PC-9 (cell line): ENCODE measurements around the gene SGMS1. TPM values are rescaled to one million over a fixed set of nuclear protein-coding genes. Genes with fewer than 3 reads are reported as not detected.

Experiments
- BruUV-seq: library from RNA; stranded (reverse); fragments of 400-500 nt; replicated peaks from 2 replicates; lab custom pipeline; 2021; lab: Mats Ljungman, UMichigan
- CTCF ChIA-PET: fragments of 300-600 bp; sonication (Branson Sonifier 250); formaldehyde crosslinking; loops from one replicate; lab custom pipeline; 2022; ENCODE audit warnings: antibody characterized with exemption; lab: Charles Lee
- POLR2A ChIA-PET: fragments of 300-600 bp; sonication (Branson Sonifier 250); formaldehyde crosslinking; loops from one replicate; lab custom pipeline; 2022; ENCODE audit warnings: antibody characterized with exemption; ENCODE audit not compliant: unreplicated experiment; lab: Charles Lee
- DNase-seq, 2 experiments: peaks; one replicate each; pipeline versions ENCODE4 v3.0.0 to v3.0.0-alpha.2; 2015 to 2022; ENCODE audit warnings: mixed read lengths in 1 of 2
- H2AFZ ChIP-seq: fragments of 200-600 bp; sonication (generic); 2 replicates; pipeline ENCODE4 v1.8.1; 2017; ENCODE audit warnings: antibody characterized with exemption
- H3F3A ChIP-seq: fragments of 200-600 bp; sonication (generic); 2 replicates; pipeline ENCODE4 v1.8.1; 2017; ENCODE audit warnings: antibody characterized with exemption, mild to moderate bottlenecking, low read depth; ENCODE audit not compliant: insufficient read depth
- H3K27ac ChIP-seq: fragments of 200-600 bp; sonication (generic); 2 replicates; pipeline ENCODE4 v1.6.1; 2016; ENCODE audit warnings: mixed run types
- H3K27me3 ChIP-seq: fragments of 200-600 bp; sonication (generic); 2 replicates; pipeline ENCODE4 v1.6.1; 2016; ENCODE audit warnings: low read depth, mixed run types; ENCODE audit not compliant: insufficient read depth
- H3K36me3 ChIP-seq: fragments of 200-600 bp; sonication (generic); 2 replicates; pipeline ENCODE4 v1.6.1; 2016; ENCODE audit warnings: low read depth, mixed run types
- H3K4me1 ChIP-seq: fragments of 200-600 bp; sonication (generic); replicated peaks from 2 replicates; pipeline ENCODE4 v1.6.1; 2016; ENCODE audit warnings: mixed run types; ENCODE audit not compliant: insufficient read depth
- H3K4me2 ChIP-seq: fragments of 200-600 bp; sonication (generic); 2 replicates; pipeline ENCODE4 v1.6.1; 2017; ENCODE audit warnings: mixed run types
- H3K4me3 ChIP-seq: fragments of 200-600 bp; sonication (generic); 2 replicates; pipeline ENCODE4 v1.6.1; 2016; ENCODE audit warnings: mixed run types
- H3K79me2 ChIP-seq: fragments of 200-600 bp; sonication (generic); 2 replicates; pipeline ENCODE4 v1.6.1; 2017; ENCODE audit warnings: low read depth, mixed run types
- H3K9me2 ChIP-seq: fragments of 200-600 bp; sonication (generic); 2 replicates; pipeline ENCODE4 v1.8.1; 2017; ENCODE audit warnings: mild to moderate bottlenecking; ENCODE audit not compliant: insufficient read depth
- H3K9me3 ChIP-seq: fragments of 200-600 bp; sonication (generic); 2 replicates; pipeline ENCODE4 v1.8.1; 2016; ENCODE audit warnings: low read depth; ENCODE audit not compliant: insufficient read depth
- H4K20me1 ChIP-seq: fragments of 200-600 bp; sonication (generic); 2 replicates; pipeline ENCODE4 v1.8.1; 2017; ENCODE audit not compliant: insufficient read depth
- EZH2 ChIP-seq: fragments of 200-600 bp; sonication (generic); IDR thresholded peaks from 2 replicates; pipeline ENCODE4 v1.8.0; 2017; ENCODE audit warnings: antibody characterized with exemption, low read depth
- intact Hi-C: fragments of 100-400 bp; cut with micrococcal nuclease; formaldehyde crosslinking; loops from one replicate; pipeline ENCODE4 v1.10.0; 2022; ENCODE audit not compliant: unreplicated experiment
- total RNA-seq: library from RNA; stranded (reverse); gene quantifications from 2 replicates; pipeline ENCODE4 v1.2.3, GENCODE V29; 2021
- TF ChIP-seq, protein P1 (sequence below): fragments of 200-600 bp; sonication (generic); conservative IDR thresholded peaks from 2 replicates; pipeline ENCODE4 v1.6.1; 2017; ENCODE audit warnings: mixed run types, antibody characterized with exemption, mild to moderate bottlenecking, moderate library complexity

Gene SGMS1
- total RNA-seq, 1 experiment from 2014 or later, result 35.0 TPM

DNA sequence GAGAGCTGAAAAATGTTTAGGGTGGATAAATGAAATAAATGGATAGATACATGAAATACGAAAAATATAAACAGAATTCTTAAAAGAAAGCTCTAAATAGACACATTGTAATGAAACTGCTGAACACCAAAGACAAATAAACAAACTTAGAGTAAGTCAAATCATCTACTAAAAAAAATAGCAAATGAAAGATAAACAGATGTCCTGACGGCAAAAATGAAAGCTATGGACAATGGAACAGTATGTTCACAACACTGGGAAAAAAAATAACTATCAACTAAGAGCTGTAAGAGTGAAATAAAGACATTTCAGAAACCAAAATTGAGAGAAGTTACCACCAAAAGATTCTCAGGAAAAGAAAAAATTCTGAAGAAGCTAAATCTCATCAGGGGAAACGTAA lies 106.1 kb downstream of the SGMS1 start:
- DNase-seq, result no peak
- ChIA-PET POLR2A (no interaction called here), CTCF (no interaction called here)
- H3K4me2 ChIP-seq, result no peak overlapping the region
- no peaks in the 10 kb centered on the region for H3K36me3 ChIP-seq
- H3K27me3 ChIP-seq, result no peaks in the 10 kb centered on the region
- peaks cover 8% of the 10 kb centered on the region for H3F3A ChIP-seq
- no peaks in the 10 kb centered on the region for H4K20me1 ChIP-seq
- no peaks in the 10 kb centered on the region for H3K9me2 ChIP-seq
- H3K79me2 ChIP-seq, result peaks cover 13% of the 10 kb centered on the region
- intact Hi-C loops, result no loop called here
- H2AFZ ChIP-seq, result no peak overlapping the region
- H3K4me1 ChIP-seq, result peaks cover 18% of the 10 kb centered on the region
- H3K9me3 ChIP-seq, result no peaks in the 10 kb centered on the region
- TF ChIP-seq, protein P1, sequence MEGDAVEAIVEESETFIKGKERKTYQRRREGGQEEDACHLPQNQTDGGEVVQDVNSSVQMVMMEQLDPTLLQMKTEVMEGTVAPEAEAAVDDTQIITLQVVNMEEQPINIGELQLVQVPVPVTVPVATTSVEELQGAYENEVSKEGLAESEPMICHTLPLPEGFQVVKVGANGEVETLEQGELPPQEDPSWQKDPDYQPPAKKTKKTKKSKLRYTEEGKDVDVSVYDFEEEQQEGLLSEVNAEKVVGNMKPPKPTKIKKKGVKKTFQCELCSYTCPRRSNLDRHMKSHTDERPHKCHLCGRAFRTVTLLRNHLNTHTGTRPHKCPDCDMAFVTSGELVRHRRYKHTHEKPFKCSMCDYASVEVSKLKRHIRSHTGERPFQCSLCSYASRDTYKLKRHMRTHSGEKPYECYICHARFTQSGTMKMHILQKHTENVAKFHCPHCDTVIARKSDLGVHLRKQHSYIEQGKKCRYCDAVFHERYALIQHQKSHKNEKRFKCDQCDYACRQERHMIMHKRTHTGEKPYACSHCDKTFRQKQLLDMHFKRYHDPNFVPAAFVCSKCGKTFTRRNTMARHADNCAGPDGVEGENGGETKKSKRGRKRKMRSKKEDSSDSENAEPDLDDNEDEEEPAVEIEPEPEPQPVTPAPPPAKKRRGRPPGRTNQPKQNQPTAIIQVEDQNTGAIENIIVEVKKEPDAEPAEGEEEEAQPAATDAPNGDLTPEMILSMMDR, result no peak
- no peak for TF ChIP-seq EZH2
- no TSS peak for BruUV-seq
- H3K27ac ChIP-seq, result no peak overlapping the region
- no peak overlapping the region for H3K4me3 ChIP-seq

DNA sequence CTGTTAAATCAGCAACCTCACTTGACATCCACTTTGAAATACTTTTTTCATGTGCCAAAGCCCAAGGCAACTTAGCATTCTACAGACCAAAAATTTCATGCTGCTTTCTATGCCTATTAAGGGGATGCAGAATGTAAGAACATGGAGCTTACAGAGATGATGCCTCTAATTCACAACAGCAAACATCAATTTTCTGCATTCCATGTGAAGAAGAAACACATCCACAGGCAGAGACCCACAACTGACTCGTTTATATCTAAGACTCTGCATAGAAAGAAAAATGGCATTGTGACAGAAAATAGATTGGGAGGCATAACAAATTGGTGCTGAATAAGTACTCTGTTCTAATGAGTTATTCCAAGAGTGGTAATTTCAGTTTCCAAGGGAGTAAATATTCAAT lies 107.6 kb downstream of the SGMS1 start:
- Histone ChIP-seq H3K79me2 (peaks cover 15% of the 10 kb centered on the region), H3K4me2 (no peak overlapping the region), H3K27ac (no peak overlapping the region), H4K20me1 (no peaks in the 10 kb centered on the region), H3F3A (peaks cover 22% of the 10 kb centered on the region), H3K27me3 (no peaks in the 10 kb centered on the region), H3K36me3 (no peaks in the 10 kb centered on the region), H2AFZ (no peak overlapping the region), H3K9me2 (no peaks in the 10 kb centered on the region), H3K9me3 (no peaks in the 10 kb centered on the region), H3K4me1 (peaks cover 32% of the 10 kb centered on the region), H3K4me3 (no peak overlapping the region)
- ChIA-PET POLR2A (no interaction called here), CTCF (no interaction called here)
- no peak for TF ChIP-seq EZH2
- TF ChIP-seq, protein P1, result no peak
- intact Hi-C loops, result no loop called here
- BruUV-seq, result no TSS peak
- DNase-seq, result no peak

DNA sequence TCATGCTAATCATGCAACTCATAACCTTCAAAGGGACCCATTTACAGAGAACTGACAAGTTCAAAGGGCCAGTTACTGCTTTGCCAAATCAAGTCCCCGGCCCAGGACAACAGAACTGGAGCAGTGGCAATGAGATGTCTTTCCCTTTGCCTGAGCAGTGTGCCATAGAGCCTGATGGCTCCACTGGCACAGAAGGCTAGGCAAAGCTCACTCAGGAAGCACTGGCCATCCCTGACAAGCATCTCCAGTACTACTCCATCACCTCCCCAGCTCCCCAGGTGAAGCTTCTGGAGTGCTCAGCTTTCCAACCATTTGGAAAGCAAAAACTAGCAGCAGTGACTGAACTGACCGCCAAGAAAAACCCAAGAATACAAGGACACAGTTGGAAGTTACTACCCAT lies 108.3 kb downstream of the SGMS1 start:
- intact Hi-C loops, result no loop called here
- Histone ChIP-seq H3K4me3 (no peak overlapping the region), H3K27ac (no peak overlapping the region), H4K20me1 (no peaks in the 10 kb centered on the region), H3K9me2 (no peaks in the 10 kb centered on the region), H3K9me3 (no peaks in the 10 kb centered on the region), H2AFZ (no peak overlapping the region), H3K4me2 (no peak overlapping the region), H3K79me2 (peaks cover 21% of the 10 kb centered on the region), H3K36me3 (no peaks in the 10 kb centered on the region), H3K27me3 (no peaks in the 10 kb centered on the region), H3K4me1 (peaks cover 40% of the 10 kb centered on the region), H3F3A (peaks cover 30% of the 10 kb centered on the region)
- ChIA-PET POLR2A (no interaction called here), CTCF (no interaction called here)
- TF ChIP-seq, protein P1, result no peak
- no peak for TF ChIP-seq EZH2
- DNase-seq, result no peak
- no TSS peak for BruUV-seq
